Measurements from ENCODE around the gene SULT4A1.

Gene SULT4A1

DNA sequence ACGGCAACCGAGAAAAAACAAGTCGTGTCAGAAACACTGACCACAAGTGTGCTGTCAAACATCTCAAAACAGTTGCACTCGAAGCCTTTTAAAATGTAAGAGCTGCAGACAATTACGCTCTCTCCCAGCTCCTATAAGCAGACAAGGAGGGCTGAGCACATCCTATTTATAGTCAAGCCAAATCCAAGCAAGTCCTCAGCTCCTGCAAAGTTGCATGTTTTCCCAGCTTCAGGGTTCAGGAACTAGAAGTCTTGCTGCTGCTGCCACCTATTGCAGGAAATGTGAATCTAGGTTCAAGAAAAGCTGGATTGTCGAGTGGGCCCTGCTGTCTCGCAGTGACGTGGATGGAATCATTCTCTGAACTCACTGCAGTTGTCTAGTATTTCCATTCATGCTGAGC, 65.7 kb downstream of the SULT4A1 start:
- no peak for DNase-seq

DNA sequence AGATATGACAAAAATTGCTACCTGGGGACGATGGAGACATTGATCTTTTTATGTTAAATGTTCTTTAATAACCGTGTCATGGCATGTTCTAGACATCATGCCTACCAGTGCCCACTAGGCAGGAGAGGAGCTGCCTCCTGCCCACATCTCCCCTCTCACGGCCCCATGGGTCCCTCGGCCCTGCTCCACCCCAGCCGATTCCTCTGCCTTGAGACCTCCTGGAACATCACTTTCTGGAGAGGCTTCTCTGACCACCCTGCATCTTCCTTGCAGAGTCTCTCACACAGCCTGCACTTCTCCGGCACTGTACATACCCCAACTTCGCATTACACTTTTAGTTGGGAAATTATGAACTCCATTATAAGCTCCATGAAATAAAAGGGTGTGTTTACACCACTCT, 67.0 kb downstream of the SULT4A1 start:
- DNase-seq = no peak

GRCh38 chr22:43792905-43793304, 69.4 kb downstream of the SULT4A1 start:
- no peak for DNase-seq

- DNase-seq = no peak
Measured at GRCh38 chr22:43789452-43789851, 72.9 kb downstream of the SULT4A1 start.

DNA sequence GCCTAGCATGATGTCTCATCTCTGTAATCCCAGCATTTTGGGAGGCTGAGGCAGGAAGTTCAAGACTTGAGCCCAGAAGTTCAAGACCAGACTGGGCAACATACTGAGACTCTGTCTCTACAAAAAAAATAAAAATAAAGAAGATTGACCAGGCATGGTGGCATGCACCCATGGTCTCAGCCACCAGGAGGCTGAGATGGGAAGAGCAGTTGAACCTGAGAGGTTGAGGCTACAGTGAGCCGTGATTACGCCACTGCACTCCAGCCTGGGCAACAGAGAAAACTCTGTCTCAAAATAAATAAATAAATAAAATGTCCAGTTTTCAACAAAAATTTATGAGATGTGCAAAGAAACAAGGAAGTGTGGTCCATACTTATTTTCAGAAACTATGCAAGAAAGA, 78.5 kb downstream of the SULT4A1 start:
- DNase-seq = no peak

DNA sequence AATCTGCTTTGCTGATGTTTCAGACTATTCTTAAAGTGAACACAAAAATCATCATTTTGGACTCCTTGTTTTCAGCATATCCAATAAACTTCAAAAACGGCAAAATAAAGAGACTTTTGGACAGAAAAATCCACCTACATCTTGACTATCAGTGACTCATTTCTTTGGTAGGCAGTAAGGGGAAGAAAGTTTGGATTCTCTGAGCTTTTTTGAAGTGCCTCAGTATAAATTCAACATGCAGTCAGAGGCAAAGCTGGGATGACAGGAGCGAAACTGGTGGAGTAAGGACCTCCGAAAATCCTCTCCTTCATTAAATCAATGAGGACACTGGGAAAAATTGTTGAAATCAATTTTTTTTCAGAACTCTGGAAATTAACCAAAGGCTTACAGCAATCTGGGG, 79.9 kb downstream of the SULT4A1 start:
- no peak for DNase-seq

DNA sequence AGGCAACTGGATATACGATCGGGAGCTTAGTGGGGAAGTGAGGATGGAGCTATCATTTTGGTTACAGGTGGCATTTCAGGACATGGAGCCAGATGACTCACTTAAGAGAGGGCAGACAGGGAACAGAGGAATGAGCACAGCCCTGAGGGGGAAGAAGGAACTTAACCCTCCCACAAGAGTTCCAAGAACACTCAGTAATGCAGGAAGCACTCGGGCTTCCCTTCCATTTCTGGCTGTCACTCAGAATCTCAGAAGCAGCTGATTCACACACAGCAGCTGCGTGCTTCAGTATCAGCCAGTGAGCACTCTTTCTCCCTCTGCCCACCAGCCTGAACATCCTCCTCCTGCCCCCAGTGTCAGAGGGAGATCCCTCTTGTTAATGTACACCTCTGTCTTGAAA, 85.0 kb downstream of the SULT4A1 start:
- DNase-seq = no peak

DNA sequence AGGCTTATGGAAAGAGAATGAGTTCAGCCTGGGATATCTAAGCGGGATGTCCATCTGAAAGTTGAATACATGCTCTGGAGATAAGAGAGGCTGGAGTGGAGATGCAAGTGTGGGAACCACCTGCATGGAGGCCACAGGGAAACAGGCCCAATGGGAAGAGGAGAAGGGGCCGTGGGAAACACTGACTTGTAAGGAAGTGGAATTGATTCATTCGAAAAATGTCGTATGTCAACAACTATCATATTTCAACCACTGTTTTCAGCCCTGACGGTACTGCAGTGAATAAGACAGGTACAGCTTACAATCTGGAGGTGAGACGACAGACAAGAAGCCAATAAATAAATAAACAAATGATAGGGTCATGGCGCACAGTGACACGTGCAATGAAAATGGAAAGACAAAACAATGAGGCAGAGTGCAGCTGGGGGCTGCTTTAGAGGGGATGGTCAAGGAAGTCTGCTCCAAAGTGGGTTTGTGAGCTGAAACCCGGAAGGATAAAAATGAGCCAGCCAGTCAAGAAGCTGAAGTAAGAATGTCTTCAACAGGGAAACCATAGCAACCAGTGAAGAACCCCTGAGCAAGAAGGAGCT, 86.1 kb downstream of the SULT4A1 start:
- no peak for DNase-seq

Data from T-helper 9 cell (primary cell).